Measurements from ENCODE around the gene SPOCK3.
"Not testable (repeated sequence)": the region's sequence is repeated elsewhere in the genome, so short reads cannot be mapped to it uniquely, and the experiment has no call there.

Gene SPOCK3

GRCh38 chr4:166862032-166862431, 372.3 kb downstream of the SPOCK3 start:
- TF ChIP-seq CTCF (IDR thresholded peaks at IDR 0.05; ENCODE audit: unreplicated experiment in 3 of 3) = no peak
- no peaks in the 10 kb centered on the region for H3K27me3 Mint-ChIP-seq (ENCODE audit: low read depth)
- peaks cover 9% of the 10 kb centered on the region for H3K36me3 Mint-ChIP-seq (ENCODE audit: low read depth)
- H3K4me1 Mint-ChIP-seq = no peaks in the 10 kb centered on the region
- H3K27ac Mint-ChIP-seq = no peak overlapping the region
- no peak overlapping the region for H3K4me3 Mint-ChIP-seq
- H3K9me3 Mint-ChIP-seq = no peaks in the 10 kb centered on the region

- H3K4me1 Mint-ChIP-seq; H3K4me3 Mint-ChIP-seq; H3K36me3 Mint-ChIP-seq (ENCODE audit: low read depth); H3K9me3 Mint-ChIP-seq; H3K27me3 Mint-ChIP-seq (ENCODE audit: low read depth); H3K27ac Mint-ChIP-seq: not testable (repeated sequence)
Observed at GRCh38 chr4:166850398-166850797, 383.9 kb downstream of the SPOCK3 start.

GRCh38 chr4:166846939-166847338, 387.4 kb downstream of the SPOCK3 start:
- no peak overlapping the region for H3K27ac Mint-ChIP-seq
- H3K9me3 Mint-ChIP-seq = peaks cover 3% of the 10 kb centered on the region
- no peak for TF ChIP-seq CTCF (IDR thresholded peaks at IDR 0.05; ENCODE audit: unreplicated experiment in 3 of 3)

DNA sequence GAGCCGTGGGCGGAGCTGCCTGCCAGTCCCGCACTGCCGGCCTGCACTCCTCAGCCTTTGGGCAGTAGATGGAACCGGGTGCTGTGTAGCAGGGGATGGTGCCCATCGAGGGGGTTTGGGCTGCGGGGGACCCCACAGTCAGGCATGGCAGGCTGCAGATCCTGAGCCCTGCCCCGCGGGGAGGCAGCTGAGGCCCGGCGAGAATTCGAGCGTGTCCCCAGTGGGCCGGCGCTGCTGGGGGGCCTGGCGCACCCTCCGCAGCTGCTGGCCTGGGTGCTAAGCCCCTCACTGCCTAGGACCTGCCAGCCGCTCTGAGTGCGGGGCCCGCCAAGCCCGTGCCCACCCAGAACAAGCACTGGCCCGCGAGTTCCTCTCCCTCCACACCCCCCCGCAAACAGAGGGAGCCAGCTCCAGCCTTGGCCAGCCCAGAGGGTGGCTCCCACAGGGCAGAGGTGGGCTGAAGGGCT, 391.5 kb downstream of the SPOCK3 start:
- H3K36me3 Mint-ChIP-seq (ENCODE audit: low read depth) = peaks cover 23% of the 10 kb centered on the region
- TF ChIP-seq CTCF (IDR thresholded peaks at IDR 0.05; ENCODE audit: unreplicated experiment in 3 of 3) = no peak

More at GRCh38 chr4:166846939-166847338, 387.4 kb downstream of the SPOCK3 start:
- no peaks in the 10 kb centered on the region for H3K4me1 Mint-ChIP-seq
- H3K27me3 Mint-ChIP-seq (ENCODE audit: low read depth) = no peaks in the 10 kb centered on the region
- H3K4me3 Mint-ChIP-seq = no peak overlapping the region
- peaks cover 7% of the 10 kb centered on the region for H3K36me3 Mint-ChIP-seq (ENCODE audit: low read depth)

DNA sequence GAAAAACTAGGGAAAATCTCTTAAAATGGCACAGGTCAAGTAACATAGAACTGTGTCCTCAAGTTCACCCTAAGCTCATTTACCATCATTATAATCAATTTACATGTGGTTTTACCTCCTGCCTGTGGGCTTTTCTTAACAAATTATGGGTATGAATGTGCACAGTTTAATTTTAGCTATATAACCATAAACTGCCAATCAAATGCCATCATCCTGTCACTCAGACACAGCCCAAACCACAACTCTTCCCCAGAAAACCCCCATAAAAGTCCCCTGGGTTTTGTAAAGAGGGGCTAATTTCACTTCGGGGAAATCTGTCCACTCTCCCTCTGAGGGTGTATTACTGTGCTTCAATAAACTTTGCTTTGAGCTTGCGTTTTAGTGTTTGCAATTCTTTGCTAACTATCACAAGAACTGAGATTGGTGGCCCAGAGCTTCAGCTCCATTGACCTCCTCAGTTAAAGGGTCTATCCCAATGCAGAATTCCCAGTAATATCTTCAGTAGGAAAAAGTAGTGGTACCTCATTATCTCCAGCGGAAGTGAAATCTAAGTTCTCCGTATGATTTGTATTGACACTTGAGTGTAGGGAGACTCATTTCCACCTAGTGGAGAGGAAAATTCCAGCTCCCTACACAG, 394.6 kb downstream of the SPOCK3 start:
- H3K4me1 Mint-ChIP-seq = no peaks in the 10 kb centered on the region
- H3K27me3 Mint-ChIP-seq (ENCODE audit: low read depth) = no peaks in the 10 kb centered on the region
- H3K4me3 Mint-ChIP-seq = no peak overlapping the region
- H3K27ac Mint-ChIP-seq = no peak overlapping the region
- peaks cover 23% of the 10 kb centered on the region for H3K36me3 Mint-ChIP-seq (ENCODE audit: low read depth)
- H3K9me3 Mint-ChIP-seq = peaks cover 15% of the 10 kb centered on the region
- TF ChIP-seq CTCF (IDR thresholded peaks at IDR 0.05; ENCODE audit: unreplicated experiment in 3 of 3) = no peak

More for the DNA sequence above, 391.5 kb downstream of the SPOCK3 start:
- H3K27me3 Mint-ChIP-seq (ENCODE audit: low read depth) = no peaks in the 10 kb centered on the region
- H3K4me1 Mint-ChIP-seq = no peaks in the 10 kb centered on the region
- H3K4me3 Mint-ChIP-seq = no peak overlapping the region
- no peak overlapping the region for H3K27ac Mint-ChIP-seq
- H3K9me3 Mint-ChIP-seq = peaks cover 15% of the 10 kb centered on the region

- H3K4me1 Mint-ChIP-seq = no peaks in the 10 kb centered on the region
- H3K36me3 Mint-ChIP-seq (ENCODE audit: low read depth) = peaks cover 23% of the 10 kb centered on the region
- no peak for TF ChIP-seq CTCF (IDR thresholded peaks at IDR 0.05; ENCODE audit: unreplicated experiment in 3 of 3)
Observed at GRCh38 chr4:166838975-166839614, 395.2 kb downstream of the SPOCK3 start.

More at GRCh38 chr4:166838975-166839614, 395.2 kb downstream of the SPOCK3 start:
- Mint-ChIP-seq H3K27me3 (ENCODE audit: low read depth) (no peaks in the 10 kb centered on the region), H3K4me3 (no peak overlapping the region), H3K27ac (no peak overlapping the region), H3K9me3 (peaks cover 15% of the 10 kb centered on the region)

Measured in nephron (organoid).